ENCODE results near the gene NUP205.
"Not testable (repeated sequence)": the region's sequence is repeated elsewhere in the genome, so short reads cannot be mapped to it uniquely, and the experiment has no call there.

Gene NUP205

GRCh38 chr7:135669774-135670173 lies 112.1 kb downstream of the NUP205 start:
- DNase-seq = no peak

- no peak for DNase-seq
Measured at GRCh38 chr7:135670179-135670578, 112.5 kb downstream of the NUP205 start.

GRCh38 chr7:135672560-135673359 lies 115.0 kb downstream of the NUP205 start:
- DNase-seq = no peak

GRCh38 chr7:135673360-135673706 lies 115.6 kb downstream of the NUP205 start:
- DNase-seq = no peak

GRCh38 chr7:135678612-135679575 lies 121.2 kb downstream of the NUP205 start:
- DNase-seq = no peak

GRCh38 chr7:135681762-135682161 lies 124.0 kb downstream of the NUP205 start:
- DNase-seq = no peak

GRCh38 chr7:135682191-135682590 lies 124.5 kb downstream of the NUP205 start:
- no peak for DNase-seq

- DNase-seq = no peak
Measured at GRCh38 chr7:135683609-135684008, 125.9 kb downstream of the NUP205 start.

GRCh38 chr7:135684136-135684535 lies 126.4 kb downstream of the NUP205 start:
- DNase-seq = no peak

- DNase-seq = no peak
Measured at GRCh38 chr7:135684699-135685098, 127.0 kb downstream of the NUP205 start.

- no peak for DNase-seq
Measured at GRCh38 chr7:135685306-135686084, 127.8 kb downstream of the NUP205 start.

GRCh38 chr7:135687466-135687865 lies 129.7 kb downstream of the NUP205 start:
- no peak for DNase-seq

- no peak for DNase-seq
Measured at GRCh38 chr7:135690566-135690965, 132.8 kb downstream of the NUP205 start.

GRCh38 chr7:135692055-135692454 lies 134.3 kb downstream of the NUP205 start:
- DNase-seq = no peak

- not testable (repeated sequence) for DNase-seq
Measured at GRCh38 chr7:135692606-135693005, 134.9 kb downstream of the NUP205 start.

- DNase-seq = no peak
Measured at GRCh38 chr7:135693558-135693957, 135.8 kb downstream of the NUP205 start.

GRCh38 chr7:135697276-135698049 lies 139.7 kb downstream of the NUP205 start:
- no peak for DNase-seq

Data from effector CD8-positive, alpha-beta T cell (primary cell).